ENCODE results near the gene ZNF385D.

DNA sequence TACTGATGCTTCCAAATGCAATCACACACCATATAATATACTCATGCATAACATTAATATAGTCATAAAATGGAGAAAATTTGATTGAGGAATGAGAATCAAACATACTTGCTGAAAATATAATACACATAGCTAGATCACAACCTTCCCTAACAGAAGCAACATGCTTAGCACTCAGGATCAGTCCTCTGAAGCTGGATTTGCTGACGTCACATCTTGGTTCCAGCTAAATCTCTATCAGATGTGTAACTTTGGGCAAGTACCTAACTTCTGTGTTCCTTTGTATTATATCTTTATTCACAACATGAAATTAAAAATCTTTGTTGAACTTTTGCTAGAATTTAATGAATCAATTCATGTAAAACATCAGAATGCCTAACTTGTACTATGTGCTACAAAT is 263.5 kb downstream of the ZNF385D start:
- TF ChIP-seq EZH2 (IDR thresholded peaks at IDR 0.05) = no peak
- TF ChIP-seq POLR2AphosphoS5 (IDR thresholded peaks at IDR 0.05; ENCODE audit: borderline replicate concordance, low read depth, low read length) = no peak
- no peak for TF ChIP-seq FOXP2 (optimal IDR thresholded peaks at IDR 0.05; ENCODE audit: control extremely low read depth, extremely low read length, insufficient read depth)

All from SK-N-MC (cell line).